ENCODE results near the gene MUC4. TPM values are rescaled to one million over a fixed set of nuclear protein-coding genes. Genes with fewer than 3 reads are reported as not detected.

Gene MUC4
- polyA plus RNA-seq, 1 experiment, result not detected

DNA sequence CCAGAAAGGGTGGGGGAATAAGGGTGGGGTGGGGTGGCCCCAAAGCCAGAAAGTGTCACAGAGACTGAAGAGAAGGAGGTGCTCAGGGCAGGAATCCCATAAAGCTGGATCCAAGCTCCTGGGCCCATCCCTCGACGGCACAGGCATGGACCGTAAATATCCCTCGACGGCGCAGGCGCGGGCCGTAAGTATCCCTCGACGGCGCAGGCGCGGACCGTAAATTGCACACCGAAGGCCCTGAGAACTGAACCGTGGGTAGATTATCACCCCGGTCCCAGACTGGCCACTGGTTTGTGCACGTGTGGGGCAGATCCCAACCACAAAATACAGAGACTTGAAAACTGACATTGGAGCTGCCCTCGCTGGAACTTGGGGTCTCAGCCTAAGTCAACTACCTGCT lies 41.3 kb upstream of the MUC4 start:
- CTCF ChIA-PET, result interaction anchor here (1.0 to 5.9 kb wide), 3 partner anchors 8 to 41 kb away, joined by 3 to 67 read pairs (median 11); no protein-coding TSS in a partner anchor
- no peak for TF ChIP-seq CTCF (IDR thresholded peaks at IDR 0.05; ENCODE audit: insufficient read depth, low read depth, low read length)
- Histone ChIP-seq H3K27me3 (ENCODE audit: control insufficient read depth, insufficient read depth, low read length) (no peaks in the 10 kb centered on the region; the same call in 1 of the 2 replicates), H3K36me3 (ENCODE audit: control insufficient read depth, insufficient read depth, low read length) (no peaks in the 10 kb centered on the region), H3K4me3 (ENCODE audit: low read depth, low read length) (no peak overlapping the region)
- POLR2A ChIA-PET, result no interaction called here
- DNase-seq (ENCODE audit: low read depth), result no peak

DNA sequence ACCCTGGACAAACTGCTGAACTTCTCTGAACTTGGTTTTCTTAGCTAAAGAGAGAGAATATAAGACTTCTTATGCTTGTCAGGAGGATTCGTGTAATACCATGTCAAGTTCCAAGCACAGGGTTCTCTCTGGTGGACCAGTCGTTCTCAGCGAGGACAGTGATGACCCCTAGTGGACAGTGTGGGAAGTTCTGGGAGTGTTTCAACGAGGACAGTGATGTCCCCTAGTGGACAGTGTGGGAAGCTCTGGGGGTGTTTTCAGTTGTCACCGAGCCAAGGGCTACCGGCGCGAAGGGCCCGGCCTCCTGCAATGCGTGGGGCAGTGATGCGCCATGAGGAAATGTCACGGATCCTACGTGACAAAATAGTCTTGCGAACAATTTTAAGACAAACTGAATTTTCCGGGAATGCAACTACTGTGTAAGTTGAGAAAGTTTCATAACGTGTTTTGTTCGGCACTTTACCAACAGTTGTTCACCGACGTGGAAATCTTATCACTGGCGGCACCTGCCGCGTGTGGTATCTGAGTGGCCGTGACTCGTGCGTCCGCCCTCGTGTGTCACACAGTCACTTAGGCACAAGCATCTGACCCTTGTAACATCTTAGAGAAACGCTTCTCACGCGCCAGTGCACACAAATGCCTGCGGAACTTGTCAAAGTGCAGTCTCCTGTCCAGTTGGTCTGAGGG lies 39.3 kb upstream of the MUC4 start:
- H3K27me3 ChIP-seq (ENCODE audit: control insufficient read depth, insufficient read depth, low read length), result no peaks in the 10 kb centered on the region; the same call in 1 of the 2 replicates
- peak; percentile 25 for DNase-seq (ENCODE audit: low read depth)
- no peak overlapping the region for H3K4me3 ChIP-seq (ENCODE audit: low read depth, low read length)
- no peaks in the 10 kb centered on the region for H3K36me3 ChIP-seq (ENCODE audit: control insufficient read depth, insufficient read depth, low read length)
- CTCF ChIA-PET, result interaction anchor here (0.7 to 5.9 kb wide), 33 partner anchors 10 to 668 kb away, joined by 3 to 67 read pairs (median 5); partner anchors contain the start of gene TNK2
- peak; percentile 100 for TF ChIP-seq CTCF (IDR thresholded peaks at IDR 0.05; ENCODE audit: insufficient read depth, low read depth, low read length)
- POLR2A ChIA-PET, result no interaction called here

DNA sequence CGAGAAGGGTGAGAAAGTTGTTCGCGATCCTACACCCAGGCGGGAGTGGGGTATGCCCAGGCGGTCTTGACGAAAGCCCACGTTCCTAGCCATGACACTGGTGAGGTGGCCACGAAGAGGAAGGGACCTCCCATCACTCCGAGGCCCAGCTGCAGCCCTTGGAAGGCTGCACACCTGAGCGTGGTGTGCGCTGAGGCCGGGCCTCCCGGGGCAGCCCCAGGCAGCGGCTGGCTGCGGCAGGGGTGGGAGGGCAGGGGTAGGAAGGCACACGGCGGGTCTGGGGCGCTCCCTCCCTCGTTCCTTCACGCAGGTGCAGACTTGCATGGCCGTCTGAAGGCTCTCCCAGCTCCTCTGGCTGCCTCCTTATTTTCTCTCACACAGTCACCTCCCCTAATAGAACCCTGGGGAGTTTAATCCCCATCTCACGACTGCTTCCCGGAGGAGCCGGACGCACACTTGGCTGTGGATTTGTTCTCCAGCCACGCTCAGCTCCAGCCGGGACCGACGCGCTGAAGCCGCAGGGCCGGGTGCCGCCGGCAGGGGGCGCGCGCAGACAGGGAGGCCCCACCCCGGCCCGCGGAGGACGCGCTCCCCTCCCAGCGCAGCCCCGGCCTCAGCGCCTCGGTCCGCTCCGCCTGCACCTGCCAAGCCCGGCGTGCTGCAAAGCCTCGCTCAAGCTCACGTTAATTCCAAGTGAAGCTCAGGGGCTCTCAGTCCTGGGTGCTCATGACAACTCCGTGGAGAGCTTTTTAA lies 37.8 kb upstream of the MUC4 start:
- ChIA-PET POLR2A (no interaction called here), CTCF (interaction anchor here (0.8 to 5.9 kb wide), 17 partner anchors 9 to 221 kb away, joined by 3 to 67 read pairs (median 7); no protein-coding TSS in a partner anchor)
- no peaks in the 10 kb centered on the region for H3K36me3 ChIP-seq (ENCODE audit: control insufficient read depth, insufficient read depth, low read length)
- H3K4me3 ChIP-seq (ENCODE audit: low read depth, low read length), result no peak overlapping the region
- no peak for DNase-seq (ENCODE audit: low read depth)
- no peaks in the 10 kb centered on the region; the same call in 1 of the 2 replicates for H3K27me3 ChIP-seq (ENCODE audit: control insufficient read depth, insufficient read depth, low read length)
- no peak for TF ChIP-seq CTCF (IDR thresholded peaks at IDR 0.05; ENCODE audit: insufficient read depth, low read depth, low read length)

DNA sequence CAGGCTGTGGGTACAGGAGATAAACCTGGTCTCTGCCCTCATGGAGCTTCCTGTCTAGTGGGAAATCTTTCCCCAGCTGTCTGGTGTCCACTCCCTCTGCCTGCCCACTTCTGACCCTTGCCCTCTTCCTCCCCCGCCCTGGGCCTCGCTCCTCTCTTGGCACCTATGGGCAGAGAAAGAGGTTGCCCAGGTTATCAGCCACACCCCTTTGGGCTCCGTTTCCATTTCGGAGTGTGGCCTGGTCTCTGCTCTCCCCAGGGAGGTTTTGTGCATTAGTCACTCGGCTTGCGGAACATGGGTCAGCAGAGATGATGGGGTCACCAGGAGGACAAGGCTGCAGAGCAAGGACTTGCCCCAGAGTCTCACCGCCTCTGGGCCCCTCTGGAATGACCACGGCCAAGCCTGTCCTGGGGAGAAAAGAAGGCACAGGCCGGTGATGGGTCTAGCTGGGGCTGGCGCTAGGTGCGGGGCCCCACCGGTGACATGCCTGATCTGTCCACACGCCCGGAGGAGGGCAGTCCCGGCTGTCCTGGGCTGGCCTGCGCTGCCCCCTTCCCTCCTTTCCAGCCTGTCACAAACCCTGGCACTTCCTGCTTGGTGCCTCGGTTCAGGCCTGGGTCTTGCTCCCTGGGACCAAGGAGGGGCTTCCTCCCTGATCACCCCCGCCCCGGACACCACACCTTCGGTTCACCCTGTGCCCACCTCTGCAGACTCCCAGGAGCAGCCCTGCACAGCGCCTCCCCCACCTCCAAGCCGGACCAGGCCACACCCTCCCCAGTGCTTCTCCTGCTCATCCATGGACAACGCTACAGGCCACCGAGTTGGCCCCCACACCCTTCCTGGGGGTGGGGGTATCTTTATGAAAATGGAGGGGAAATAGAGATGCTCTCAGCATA lies 35.6 kb upstream of the MUC4 start:
- H3K27me3 ChIP-seq (ENCODE audit: control insufficient read depth, insufficient read depth, low read length), result no peaks in the 10 kb centered on the region; the same call in 1 of the 2 replicates
- ChIA-PET CTCF (no interaction called here), POLR2A (no interaction called here)
- no peak for TF ChIP-seq CTCF (IDR thresholded peaks at IDR 0.05; ENCODE audit: insufficient read depth, low read depth, low read length)
- H3K36me3 ChIP-seq (ENCODE audit: control insufficient read depth, insufficient read depth, low read length), result no peaks in the 10 kb centered on the region
- no peak overlapping the region for H3K4me3 ChIP-seq (ENCODE audit: low read depth, low read length)
- no peak for DNase-seq (ENCODE audit: low read depth)

Data from BJ (cell line).